ENCODE data around the gene CEP164.

The CEP164 gene

DNA sequence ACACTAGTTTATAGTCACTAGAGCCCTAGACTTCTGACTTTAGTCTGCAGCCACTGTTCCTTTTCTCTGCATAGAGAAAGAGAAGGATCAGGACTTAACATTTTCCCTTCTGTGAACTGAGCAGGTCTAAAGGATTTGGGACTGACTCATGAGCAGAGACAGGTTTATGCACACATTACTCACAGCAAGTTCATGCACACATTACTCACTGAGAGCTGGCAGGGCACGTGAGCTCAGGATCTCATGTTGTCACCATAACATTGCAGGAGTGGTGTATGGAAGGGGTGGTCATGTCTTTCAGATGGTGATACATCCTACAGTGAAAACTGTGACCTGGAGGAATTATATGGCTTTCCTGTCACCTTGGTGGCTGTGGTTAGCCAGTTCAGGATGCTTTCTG is 56.4 kb downstream of the CEP164 start (continued):
- TF ChIP-seq, protein P1, sequence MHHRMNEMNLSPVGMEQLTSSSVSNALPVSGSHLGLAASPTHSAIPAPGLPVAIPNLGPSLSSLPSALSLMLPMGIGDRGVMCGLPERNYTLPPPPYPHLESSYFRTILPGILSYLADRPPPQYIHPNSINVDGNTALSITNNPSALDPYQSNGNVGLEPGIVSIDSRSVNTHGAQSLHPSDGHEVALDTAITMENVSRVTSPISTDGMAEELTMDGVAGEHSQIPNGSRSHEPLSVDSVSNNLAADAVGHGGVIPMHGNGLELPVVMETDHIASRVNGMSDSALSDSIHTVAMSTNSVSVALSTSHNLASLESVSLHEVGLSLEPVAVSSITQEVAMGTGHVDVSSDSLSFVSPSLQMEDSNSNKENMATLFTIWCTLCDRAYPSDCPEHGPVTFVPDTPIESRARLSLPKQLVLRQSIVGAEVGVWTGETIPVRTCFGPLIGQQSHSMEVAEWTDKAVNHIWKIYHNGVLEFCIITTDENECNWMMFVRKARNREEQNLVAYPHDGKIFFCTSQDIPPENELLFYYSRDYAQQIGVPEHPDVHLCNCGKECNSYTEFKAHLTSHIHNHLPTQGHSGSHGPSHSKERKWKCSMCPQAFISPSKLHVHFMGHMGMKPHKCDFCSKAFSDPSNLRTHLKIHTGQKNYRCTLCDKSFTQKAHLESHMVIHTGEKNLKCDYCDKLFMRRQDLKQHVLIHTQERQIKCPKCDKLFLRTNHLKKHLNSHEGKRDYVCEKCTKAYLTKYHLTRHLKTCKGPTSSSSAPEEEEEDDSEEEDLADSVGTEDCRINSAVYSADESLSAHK (tag by site-specific recombination; IDR thresholded peaks at IDR 0.05), result no peak
- TF ChIP-seq ZNF155 (tag by site-specific recombination; IDR thresholded peaks at IDR 0.05), result no peak

DNA sequence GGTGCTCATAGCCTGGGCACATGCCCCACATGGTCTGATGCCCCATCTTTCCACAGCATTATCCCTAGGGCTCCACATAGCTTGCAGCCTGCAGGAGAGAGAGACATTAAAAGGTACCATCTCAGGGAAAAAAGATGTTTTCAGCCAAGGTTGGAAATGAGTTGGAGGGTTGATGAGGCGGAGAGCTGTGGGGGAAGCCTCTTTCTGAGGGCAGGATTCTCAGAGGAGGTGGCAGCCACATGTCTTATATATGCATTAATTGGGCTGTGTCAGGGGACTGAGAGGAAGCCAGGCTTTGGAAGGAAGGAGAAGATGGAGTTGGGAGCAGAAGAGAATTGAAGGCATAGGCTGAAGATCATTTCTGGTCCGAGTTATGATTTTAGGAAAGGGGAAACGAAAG is 57.8 kb downstream of the CEP164 start:
- CTCF ChIA-PET, result no interaction called here
- no peaks in the 10 kb centered on the region for H3K9me3 ChIP-seq (ENCODE audit: control insufficient read depth, insufficient read depth, low read depth, low read length)
- no peak overlapping the region for H3K4me3 ChIP-seq (ENCODE audit: low read depth, low read length)
- peaks cover 0 to 89% of the 10 kb centered on the region in 2 experiments; a peak in 1 of 3 replicates for H3K36me3 ChIP-seq (ENCODE audit: control insufficient read depth in 2 of 2, insufficient read depth in 1 of 2, low read length in 2 of 2)
- POLR2A ChIA-PET, result no interaction called here
- TF ChIP-seq, protein P2, sequence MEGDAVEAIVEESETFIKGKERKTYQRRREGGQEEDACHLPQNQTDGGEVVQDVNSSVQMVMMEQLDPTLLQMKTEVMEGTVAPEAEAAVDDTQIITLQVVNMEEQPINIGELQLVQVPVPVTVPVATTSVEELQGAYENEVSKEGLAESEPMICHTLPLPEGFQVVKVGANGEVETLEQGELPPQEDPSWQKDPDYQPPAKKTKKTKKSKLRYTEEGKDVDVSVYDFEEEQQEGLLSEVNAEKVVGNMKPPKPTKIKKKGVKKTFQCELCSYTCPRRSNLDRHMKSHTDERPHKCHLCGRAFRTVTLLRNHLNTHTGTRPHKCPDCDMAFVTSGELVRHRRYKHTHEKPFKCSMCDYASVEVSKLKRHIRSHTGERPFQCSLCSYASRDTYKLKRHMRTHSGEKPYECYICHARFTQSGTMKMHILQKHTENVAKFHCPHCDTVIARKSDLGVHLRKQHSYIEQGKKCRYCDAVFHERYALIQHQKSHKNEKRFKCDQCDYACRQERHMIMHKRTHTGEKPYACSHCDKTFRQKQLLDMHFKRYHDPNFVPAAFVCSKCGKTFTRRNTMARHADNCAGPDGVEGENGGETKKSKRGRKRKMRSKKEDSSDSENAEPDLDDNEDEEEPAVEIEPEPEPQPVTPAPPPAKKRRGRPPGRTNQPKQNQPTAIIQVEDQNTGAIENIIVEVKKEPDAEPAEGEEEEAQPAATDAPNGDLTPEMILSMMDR (tag by site-specific recombination; IDR thresholded peaks at IDR 0.05), result no peak
- no peak for TF ChIP-seq GLIS1 (tag by site-specific recombination; IDR thresholded peaks at IDR 0.05)
- TF ChIP-seq, protein P3, sequence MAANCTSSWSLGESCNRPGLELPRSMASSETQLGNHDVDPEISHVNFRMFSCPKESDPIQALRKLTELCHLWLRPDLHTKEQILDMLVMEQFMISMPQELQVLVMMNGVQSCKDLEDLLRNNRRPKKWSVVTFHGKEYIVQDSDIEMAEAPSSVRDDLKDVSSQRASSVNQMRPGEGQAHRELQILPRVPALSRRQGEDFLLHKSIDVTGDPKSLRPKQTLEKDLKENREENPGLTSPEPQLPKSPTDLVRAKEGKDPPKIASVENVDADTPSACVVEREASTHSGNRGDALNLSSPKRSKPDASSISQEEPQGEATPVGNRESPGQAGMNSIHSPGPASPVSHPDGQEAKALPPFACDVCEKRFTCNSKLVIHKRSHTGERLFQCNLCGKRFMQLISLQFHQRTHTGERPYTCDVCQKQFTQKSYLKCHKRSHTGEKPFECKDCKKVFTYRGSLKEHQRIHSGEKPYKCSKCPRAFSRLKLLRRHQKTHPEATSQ (tag by site-specific recombination; IDR thresholded peaks at IDR 0.05), result no peak
- TF ChIP-seq, protein P4, sequence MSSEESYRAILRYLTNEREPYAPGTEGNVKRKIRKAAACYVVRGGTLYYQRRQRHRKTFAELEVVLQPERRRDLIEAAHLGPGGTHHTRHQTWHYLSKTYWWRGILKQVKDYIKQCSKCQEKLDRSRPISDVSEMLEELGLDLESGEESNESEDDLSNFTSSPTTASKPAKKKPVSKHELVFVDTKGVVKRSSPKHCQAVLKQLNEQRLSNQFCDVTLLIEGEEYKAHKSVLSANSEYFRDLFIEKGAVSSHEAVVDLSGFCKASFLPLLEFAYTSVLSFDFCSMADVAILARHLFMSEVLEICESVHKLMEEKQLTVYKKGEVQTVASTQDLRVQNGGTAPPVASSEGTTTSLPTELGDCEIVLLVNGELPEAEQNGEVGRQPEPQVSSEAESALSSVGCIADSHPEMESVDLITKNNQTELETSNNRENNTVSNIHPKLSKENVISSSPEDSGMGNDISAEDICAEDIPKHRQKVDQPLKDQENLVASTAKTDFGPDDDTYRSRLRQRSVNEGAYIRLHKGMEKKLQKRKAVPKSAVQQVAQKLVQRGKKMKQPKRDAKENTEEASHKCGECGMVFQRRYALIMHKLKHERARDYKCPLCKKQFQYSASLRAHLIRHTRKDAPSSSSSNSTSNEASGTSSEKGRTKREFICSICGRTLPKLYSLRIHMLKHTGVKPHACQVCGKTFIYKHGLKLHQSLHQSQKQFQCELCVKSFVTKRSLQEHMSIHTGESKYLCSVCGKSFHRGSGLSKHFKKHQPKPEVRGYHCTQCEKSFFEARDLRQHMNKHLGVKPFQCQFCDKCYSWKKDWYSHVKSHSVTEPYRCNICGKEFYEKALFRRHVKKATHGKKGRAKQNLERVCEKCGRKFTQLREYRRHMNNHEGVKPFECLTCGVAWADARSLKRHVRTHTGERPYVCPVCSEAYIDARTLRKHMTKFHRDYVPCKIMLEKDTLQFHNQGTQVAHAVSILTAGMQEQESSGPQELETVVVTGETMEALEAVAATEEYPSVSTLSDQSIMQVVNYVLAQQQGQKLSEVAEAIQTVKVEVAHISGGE (tag by site-specific recombination; conservative IDR thresholded peaks at IDR 0.05; ENCODE audit: low read depth), result no peak
- TF ChIP-seq ZNF549 (tag by site-specific recombination; IDR thresholded peaks at IDR 0.05), result no peak
- no peak for TF ChIP-seq ZNF202 (tag by site-specific recombination; IDR thresholded peaks at IDR 0.05; ENCODE audit: borderline replicate concordance)
- TF ChIP-seq ZNF830 (tag by site-specific recombination; IDR thresholded peaks at IDR 0.05; ENCODE audit: low read depth), result no peak
- TF ChIP-seq, protein P5, sequence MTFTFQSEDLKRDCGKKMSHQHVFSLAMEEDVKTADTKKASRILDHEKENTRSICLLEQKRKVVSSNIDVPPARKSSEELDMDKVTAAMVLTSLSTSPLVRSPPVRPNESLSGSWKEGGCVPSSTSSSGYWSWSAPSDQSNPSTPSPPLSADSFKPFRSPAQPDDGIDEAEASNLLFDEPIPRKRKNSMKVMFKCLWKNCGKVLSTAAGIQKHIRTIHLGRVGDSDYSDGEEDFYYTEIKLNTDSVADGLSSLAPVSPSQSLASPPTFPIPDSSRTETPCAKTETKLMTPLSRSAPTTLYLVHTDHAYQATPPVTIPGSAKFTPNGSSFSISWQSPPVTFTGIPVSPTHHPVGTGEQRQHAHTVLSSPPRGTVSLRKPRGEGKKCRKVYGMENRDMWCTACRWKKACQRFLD (tag by site-specific recombination; IDR thresholded peaks at IDR 0.05), result no peak
- TF ChIP-seq ZNF629 (tag by site-specific recombination; IDR thresholded peaks at IDR 0.05), result no peak
- no peak for TF ChIP-seq ZNF175 (tag by site-specific recombination; IDR thresholded peaks at IDR 0.05)
- no peak for TF ChIP-seq SCRT2 (tag by site-specific recombination; IDR thresholded peaks at IDR 0.05)
- no peak for TF ChIP-seq ZNF184 (tag by site-specific recombination; IDR thresholded peaks at IDR 0.05)
- TF ChIP-seq ZNF585B (tag by site-specific recombination; IDR thresholded peaks at IDR 0.05), result no peak
- TF ChIP-seq ZNF623 (tag by site-specific recombination; IDR thresholded peaks at IDR 0.05), result no peak
- TF ChIP-seq, protein P6, sequence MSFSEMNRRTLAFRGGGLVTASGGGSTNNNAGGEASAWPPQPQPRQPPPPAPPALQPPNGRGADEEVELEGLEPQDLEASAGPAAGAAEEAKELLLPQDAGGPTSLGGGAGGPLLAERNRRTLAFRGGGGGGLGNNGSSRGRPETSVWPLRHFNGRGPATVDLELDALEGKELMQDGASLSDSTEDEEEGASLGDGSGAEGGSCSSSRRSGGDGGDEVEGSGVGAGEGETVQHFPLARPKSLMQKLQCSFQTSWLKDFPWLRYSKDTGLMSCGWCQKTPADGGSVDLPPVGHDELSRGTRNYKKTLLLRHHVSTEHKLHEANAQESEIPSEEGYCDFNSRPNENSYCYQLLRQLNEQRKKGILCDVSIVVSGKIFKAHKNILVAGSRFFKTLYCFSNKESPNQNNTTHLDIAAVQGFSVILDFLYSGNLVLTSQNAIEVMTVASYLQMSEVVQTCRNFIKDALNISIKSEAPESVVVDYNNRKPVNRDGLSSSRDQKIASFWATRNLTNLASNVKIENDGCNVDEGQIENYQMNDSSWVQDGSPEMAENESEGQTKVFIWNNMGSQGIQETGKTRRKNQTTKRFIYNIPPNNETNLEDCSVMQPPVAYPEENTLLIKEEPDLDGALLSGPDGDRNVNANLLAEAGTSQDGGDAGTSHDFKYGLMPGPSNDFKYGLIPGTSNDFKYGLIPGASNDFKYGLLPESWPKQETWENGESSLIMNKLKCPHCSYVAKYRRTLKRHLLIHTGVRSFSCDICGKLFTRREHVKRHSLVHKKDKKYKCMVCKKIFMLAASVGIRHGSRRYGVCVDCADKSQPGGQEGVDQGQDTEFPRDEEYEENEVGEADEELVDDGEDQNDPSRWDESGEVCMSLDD (tag by site-specific recombination; IDR thresholded peaks at IDR 0.05), result no peak
- no peak for TF ChIP-seq ZNF777 (tag by site-specific recombination; IDR thresholded peaks at IDR 0.05; ENCODE audit: borderline replicate concordance)
- no peak for TF ChIP-seq ZNF221 (tag by site-specific recombination; IDR thresholded peaks at IDR 0.05; ENCODE audit: borderline replicate concordance)
- no peak for TF ChIP-seq ZNF558 (tag by site-specific recombination; IDR thresholded peaks at IDR 0.05)
- H3K27ac ChIP-seq (ENCODE audit: extremely low read depth, low read depth, low read length), result no peak overlapping the region
- H3K4me1 ChIP-seq (ENCODE audit: control insufficient read depth, insufficient read depth, low read length), result no peaks in the 10 kb centered on the region

Measured in HEK293 (cell line).